Gastroesophageal sphincter (tissue), 4 donors: ENCODE measurements around the gene SMOC1. TPM values are rescaled to one million over a fixed set of nuclear protein-coding genes. Genes with fewer than 3 reads are reported as not detected.

Experiments
- total RNA-seq, 4 donors: library from RNA; depleted of rRNA; stranded (reverse); fragments of >200 nt; gene quantifications; one replicate each; pipeline ENCODE4 v1.1.0, GENCODE V29; 2016

SMOC1 gene
- total RNA-seq, 4 donors from 2014 or later = 0.19 to 11.8 (median 0.31) TPM; not detected in 1

Other genes starting within 250 kb of the SMOC1 start
- 100 to 1,000 TPM; 191 to 569 (median 275) TPM for gene SRSF5, start 112.3 kb upstream of the SMOC1 start, total RNA-seq
- not detected for gene SLC10A1, start 82.2 kb upstream of the SMOC1 start, total RNA-seq